WTC11 (cell line): Measurements from ENCODE around the gene ADAMTS9.

ENCODE experiments used
- AFF4 ChIP-seq: sonication (generic); formaldehyde crosslinking; IDR thresholded peaks from 2 replicates; pipeline ENCODE4 v1.8.1; 2023; ENCODE audit warnings: mild to moderate bottlenecking, missing genetic modification reagents, borderline replicate concordance
- ATF3 ChIP-seq: sonication (generic); formaldehyde crosslinking; conservative IDR thresholded peaks from 2 replicates; pipeline ENCODE4 v1.8.1; 2022; ENCODE audit warnings: mild to moderate bottlenecking, missing genetic modification reagents
- JUN ChIP-seq: sonication (generic); formaldehyde crosslinking; IDR thresholded peaks from 2 replicates; pipeline ENCODE4 v1.8.0; 2023; ENCODE audit warnings: mild to moderate bottlenecking, missing genetic modification reagents
- TEAD4 ChIP-seq: sonication (generic); formaldehyde crosslinking; IDR thresholded peaks from 2 replicates; pipeline ENCODE4 v1.8.0; 2022; ENCODE audit warnings: mild to moderate bottlenecking, missing genetic modification reagents
- TF ChIP-seq, protein P1 (sequence below): fragments of 200-600 bp; IDR thresholded peaks from 2 replicates; pipeline ENCODE4 v1.8.0; 2022; ENCODE audit warnings: antibody characterized with exemption
- TF ChIP-seq, protein P2 (sequence below): sonication (generic); formaldehyde crosslinking; IDR thresholded peaks from 2 replicates; pipeline ENCODE4 v1.8.0; 2022; ENCODE audit warnings: mild to moderate bottlenecking, missing genetic modification reagents

DNA sequence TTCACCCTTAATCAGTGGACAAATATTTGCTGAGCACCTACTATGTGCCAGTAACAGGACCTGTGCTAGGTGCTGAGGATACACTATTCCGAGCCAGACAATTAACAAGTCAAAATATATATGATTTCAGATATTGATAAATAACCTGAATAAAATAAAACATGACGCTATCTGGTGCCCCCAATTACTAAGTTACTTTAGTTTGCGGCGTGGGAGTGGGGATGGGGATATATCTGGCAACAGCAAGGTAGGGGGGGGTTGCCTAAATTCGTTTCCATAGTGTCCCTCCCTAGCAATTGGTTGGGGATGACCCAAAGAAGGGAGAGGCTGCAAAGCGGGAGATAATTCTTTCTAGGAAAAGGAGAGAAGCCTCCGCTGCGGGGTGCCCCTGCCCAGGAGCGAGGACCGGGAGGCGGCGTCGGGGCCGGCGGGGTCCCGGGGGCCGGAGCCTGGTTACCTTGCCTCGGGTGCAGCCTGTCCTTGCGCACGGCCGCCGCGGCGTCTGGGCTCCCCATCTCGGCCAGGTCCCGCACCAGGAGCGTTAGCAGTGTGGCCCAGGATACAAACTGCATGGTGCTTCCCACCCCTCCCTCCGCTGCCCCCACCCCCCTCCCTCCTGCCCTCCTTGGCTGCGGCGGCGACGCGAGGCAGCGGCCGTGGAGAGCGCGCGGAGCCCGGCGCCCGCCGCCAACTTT lies 567 bp downstream of the ADAMTS9 start:
- TF ChIP-seq, protein P1, sequence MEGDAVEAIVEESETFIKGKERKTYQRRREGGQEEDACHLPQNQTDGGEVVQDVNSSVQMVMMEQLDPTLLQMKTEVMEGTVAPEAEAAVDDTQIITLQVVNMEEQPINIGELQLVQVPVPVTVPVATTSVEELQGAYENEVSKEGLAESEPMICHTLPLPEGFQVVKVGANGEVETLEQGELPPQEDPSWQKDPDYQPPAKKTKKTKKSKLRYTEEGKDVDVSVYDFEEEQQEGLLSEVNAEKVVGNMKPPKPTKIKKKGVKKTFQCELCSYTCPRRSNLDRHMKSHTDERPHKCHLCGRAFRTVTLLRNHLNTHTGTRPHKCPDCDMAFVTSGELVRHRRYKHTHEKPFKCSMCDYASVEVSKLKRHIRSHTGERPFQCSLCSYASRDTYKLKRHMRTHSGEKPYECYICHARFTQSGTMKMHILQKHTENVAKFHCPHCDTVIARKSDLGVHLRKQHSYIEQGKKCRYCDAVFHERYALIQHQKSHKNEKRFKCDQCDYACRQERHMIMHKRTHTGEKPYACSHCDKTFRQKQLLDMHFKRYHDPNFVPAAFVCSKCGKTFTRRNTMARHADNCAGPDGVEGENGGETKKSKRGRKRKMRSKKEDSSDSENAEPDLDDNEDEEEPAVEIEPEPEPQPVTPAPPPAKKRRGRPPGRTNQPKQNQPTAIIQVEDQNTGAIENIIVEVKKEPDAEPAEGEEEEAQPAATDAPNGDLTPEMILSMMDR = no peak
- TF ChIP-seq ATF3 (CRISPR knock-in tag) (no peak), AFF4 (CRISPR knock-in tag) (no peak), JUN (no peak), TEAD4 (CRISPR knock-in tag) (no peak)
- TF ChIP-seq, protein P2, sequence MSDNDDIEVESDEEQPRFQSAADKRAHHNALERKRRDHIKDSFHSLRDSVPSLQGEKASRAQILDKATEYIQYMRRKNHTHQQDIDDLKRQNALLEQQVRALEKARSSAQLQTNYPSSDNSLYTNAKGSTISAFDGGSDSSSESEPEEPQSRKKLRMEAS (CRISPR knock-in tag) = no peak
